HepG2 (cell line): ENCODE data around the gene CD300LG. TPM values are rescaled to one million over a fixed set of nuclear protein-coding genes. Genes with fewer than 3 reads are reported as not detected.

Experiments used
- GABPA ChIP-seq, 2 experiments: IDR thresholded peaks; 2 replicates each; pipeline ENCODE4 v1.6.1; 2011 to 2016; ENCODE audit warnings: low read depth in 2 of 2, low read length in 1 of 2, missing biosample characterization in 1 of 2, missing genetic modification characterization in 1 of 2
- LRRFIP1 ChIP-seq: sonication (generic); formaldehyde crosslinking; conservative IDR thresholded peaks from 2 replicates; pipeline ENCODE4 v1.4.0; 2020; ENCODE audit warnings: missing genetic modification reagents
- NFYC ChIP-seq: IDR thresholded peaks from 2 replicates; pipeline ENCODE4 v1.6.1; 2016; ENCODE audit warnings: missing genetic modification reagents, missing compliant biosample characterization
- TFDP2 ChIP-seq: sonication (generic); formaldehyde crosslinking; IDR thresholded peaks from 2 replicates; pipeline ENCODE4 v1.4.0; 2020; ENCODE audit warnings: missing genetic modification reagents
- ZNF574 ChIP-seq: sonication (generic); formaldehyde crosslinking; IDR thresholded peaks from 2 replicates; pipeline ENCODE4 v1.4.0; 2020; ENCODE audit warnings: missing genetic modification reagents
- polyA plus RNA-seq, 8 experiments: library from polyadenylated mRNA; depleted of rRNA in 3 of 8; stranded (reverse) in 7 of 8; unstranded in 1 of 8; fragments of >200 nt; fragmentation: Illumina TruSeq in 4 of 8; extraction: Trizol in 4 of 8; gene quantifications; 2 replicates each; pipeline versions ENCODE4 v1.2.1 to v1.2.3, GENCODE V29; 2011 to 2016; ENCODE audit warnings: low read depth in 4 of 8, missing spikeins in 1 of 8, mixed read lengths in 1 of 8; ENCODE audit not compliant: insufficient read depth in 1 of 8
- total RNA-seq, 5 experiments: library from RNA; depleted of rRNA; stranded (reverse); fragments of >200 nt; fragmentation: Illumina TruSeq; extraction: Trizol; gene quantifications; 2 replicates each; pipeline ENCODE4 v1.2.3, GENCODE V29; 2016; ENCODE audit warnings: low read depth in 1 of 5

CD300LG gene
- total and polyA plus RNA-seq, 2 of the 13 experiments (the other 11 are each of a cell fraction or from before 2014, with no cell fraction given): not detected

DNA sequence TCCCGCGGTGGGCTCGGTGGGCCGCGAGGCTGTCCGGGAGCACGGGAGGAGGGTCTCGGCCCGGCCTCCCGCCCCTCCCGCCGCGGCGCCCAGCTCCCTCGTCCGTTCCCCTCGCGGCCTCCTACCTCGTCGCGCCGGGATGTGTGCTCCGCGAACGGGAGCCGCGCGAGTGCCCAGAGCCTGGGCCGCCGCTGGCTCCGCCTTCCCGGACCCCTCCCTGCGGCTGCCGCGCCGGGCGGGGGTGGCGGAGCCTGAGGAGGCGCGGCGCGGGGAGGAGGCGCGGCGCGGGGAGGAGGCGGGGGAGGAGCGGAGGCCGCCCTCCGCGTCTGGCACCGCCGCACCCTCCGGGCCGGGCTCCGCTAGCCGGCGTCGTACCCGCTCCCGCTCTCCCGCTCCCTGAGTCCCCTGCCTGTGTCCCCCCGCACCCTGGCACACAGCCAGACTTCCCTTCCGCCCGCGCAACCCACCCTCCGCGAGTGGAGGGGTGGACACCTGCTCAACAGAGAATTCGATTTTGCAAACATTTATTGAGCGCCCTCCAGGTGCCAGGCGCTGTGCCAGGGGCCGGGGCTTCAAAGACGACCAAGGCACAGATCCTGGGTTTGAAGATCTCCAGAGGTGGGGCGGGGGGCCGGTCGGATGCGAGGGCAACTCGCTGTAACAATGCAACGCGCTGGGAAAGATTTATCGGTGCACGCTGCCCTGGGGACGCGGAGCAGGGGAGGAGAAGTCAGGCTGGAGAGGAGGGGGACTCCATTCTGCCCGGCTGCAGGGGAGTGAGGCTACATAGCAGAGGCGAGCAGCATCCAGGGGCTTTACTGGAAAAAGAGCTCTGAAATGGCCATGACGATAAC, 13.8 kb upstream of the CD300LG start, which contains the start of gene MPP3 (continued):
- no peak for TF ChIP-seq ZNF574 (CRISPR knock-in tag)
- TF ChIP-seq NFYC (CRISPR knock-in tag): no peak
- TF ChIP-seq TFDP2: 0 out of 2 replicates have a peak, but pooled peaks have one; percentile 1
- no peak for TF ChIP-seq GABPA (IDR thresholded peaks at IDR 0.05; ENCODE audit: low read depth, low read length)
- TF ChIP-seq GABPA (CRISPR knock-in tag; IDR thresholded peaks at IDR 0.05; ENCODE audit: low read depth): no peak
- no peak for TF ChIP-seq LRRFIP1 (CRISPR knock-in tag)
